HepG2 (cell line): ENCODE measurements around the gene PEX11A. TPM values are rescaled to one million over a fixed set of nuclear protein-coding genes. Genes with fewer than 3 reads are reported as not detected.

ENCODE experiments used
- CENPX ChIP-seq: sonication (generic); formaldehyde crosslinking; IDR thresholded peaks from 2 replicates; pipeline ENCODE4 v1.9.0; 2021; ENCODE audit warnings: mild to moderate bottlenecking, missing genetic modification reagents, moderate library complexity
- CREB1 ChIP-seq, 2 experiments: fragments of 450-650 bp in 1 of 2; IDR thresholded peaks; 2 replicates each; pipeline ENCODE4 v1.6.1; 2016 to 2017; ENCODE audit warnings: control low read depth in 1 of 2, mild to moderate bottlenecking in 1 of 2, missing compliant biosample characterization in 1 of 2, missing genetic modification characterization in 1 of 2
- GLI4 ChIP-seq: sonication (generic); formaldehyde crosslinking; IDR thresholded peaks from 2 replicates; pipeline ENCODE4 v1.5.1; 2020; ENCODE audit warnings: missing genetic modification reagents, mild to moderate bottlenecking, moderate library complexity, borderline replicate concordance
- HDAC6 ChIP-seq: fragments of 200-600 bp; sonication (generic); IDR thresholded peaks from 2 replicates; pipeline ENCODE4 v1.7.0; 2017; ENCODE audit warnings: mild to moderate bottlenecking, antibody characterized with exemption, low read length, low read depth
- KLF15 ChIP-seq: sonication (generic); formaldehyde crosslinking; IDR thresholded peaks from 2 replicates; pipeline ENCODE4 v1.8.1; 2023; ENCODE audit warnings: borderline replicate concordance, mild to moderate bottlenecking, inconsistent platforms, missing genetic modification reagents, mixed read lengths
- MAFK ChIP-seq, 2 experiments: IDR thresholded peaks in 1 of 2; conservative IDR thresholded peaks in 1 of 2; 2 replicates each; pipeline ENCODE4 v1.6.1; 2011; ENCODE audit warnings: improper control_type of control experiment in 2 of 2, low read length in 2 of 2
- MYNN ChIP-seq: sonication (generic); formaldehyde crosslinking; IDR thresholded peaks from 2 replicates; pipeline ENCODE4 v1.4.0; 2020; ENCODE audit warnings: mild to moderate bottlenecking, low read depth, missing genetic modification reagents
- SIX4 ChIP-seq: sonication (generic); formaldehyde crosslinking; IDR thresholded peaks from 2 replicates; pipeline ENCODE4 v1.4.0; 2020; ENCODE audit warnings: missing genetic modification reagents
- SUZ12 ChIP-seq: fragments of 150-350 bp; IDR thresholded peaks from 2 replicates; pipeline ENCODE4 v1.6.1; 2014; ENCODE audit warnings: low read depth, low read length
- ZBTB20 ChIP-seq: sonication (generic); formaldehyde crosslinking; IDR thresholded peaks from 2 replicates; pipeline ENCODE4 v1.8.1; 2023; ENCODE audit warnings: missing genetic modification reagents, low read depth, mild to moderate bottlenecking, borderline replicate concordance
- ZNF713 ChIP-seq: sonication (generic); formaldehyde crosslinking; IDR thresholded peaks from 2 replicates; pipeline ENCODE4 v1.4.0; 2020; ENCODE audit warnings: mild to moderate bottlenecking, missing genetic modification reagents
- ZNF878 ChIP-seq: sonication (generic); formaldehyde crosslinking; IDR thresholded peaks from 2 replicates; pipeline ENCODE4 v1.8.1; 2023; ENCODE audit warnings: mild to moderate bottlenecking, missing genetic modification reagents, moderate library complexity
- polyA plus RNA-seq, 8 experiments: library from polyadenylated mRNA; depleted of rRNA in 3 of 8; stranded (reverse) in 7 of 8; unstranded in 1 of 8; fragments of >200 nt; fragmentation: Illumina TruSeq in 4 of 8; extraction: Trizol in 4 of 8; gene quantifications; 2 replicates each; pipeline versions ENCODE4 v1.2.1 to v1.2.3, GENCODE V29; 2011 to 2016; ENCODE audit warnings: low read depth in 4 of 8, missing spikeins in 1 of 8, mixed read lengths in 1 of 8; ENCODE audit not compliant: insufficient read depth in 1 of 8
- total RNA-seq, 5 experiments: library from RNA; depleted of rRNA; stranded (reverse); fragments of >200 nt; fragmentation: Illumina TruSeq; extraction: Trizol; gene quantifications; 2 replicates each; pipeline ENCODE4 v1.2.3, GENCODE V29; 2016; ENCODE audit warnings: low read depth in 1 of 5
- TF ChIP-seq, protein P1 (sequence below): sonication (generic); formaldehyde crosslinking; IDR thresholded peaks from 2 replicates; pipeline ENCODE4 v1.4.0; 2020; ENCODE audit warnings: mild to moderate bottlenecking, missing genetic modification reagents
- TF ChIP-seq, protein P2 (sequence below): sonication (generic); formaldehyde crosslinking; IDR thresholded peaks from 2 replicates; pipeline ENCODE4 v1.4.0; 2020; ENCODE audit warnings: missing genetic modification reagents, borderline replicate concordance
- TF ChIP-seq, protein P3 (sequence below): sonication (generic); formaldehyde crosslinking; IDR thresholded peaks from 2 replicates; pipeline ENCODE4 v1.8.1; 2022; ENCODE audit warnings: low read depth, mild to moderate bottlenecking, missing genetic modification reagents
- TF ChIP-seq, protein P4 (sequence below): sonication (generic); formaldehyde crosslinking; IDR thresholded peaks from 2 replicates; pipeline ENCODE4 v1.9.0; 2021; ENCODE audit warnings: missing genetic modification reagents, mild to moderate bottlenecking, borderline replicate concordance
- TF ChIP-seq, protein P5 (sequence below): sonication (generic); formaldehyde crosslinking; IDR thresholded peaks from 2 replicates; pipeline ENCODE4 v1.5.0; 2020; ENCODE audit warnings: mild to moderate bottlenecking, missing genetic modification reagents, borderline replicate concordance

Gene PEX11A
- total and polyA plus RNA-seq, 2 of the 13 experiments (the other 11 are each of a cell fraction or from before 2014, with no cell fraction given): 9.9 to 15.1 TPM

DNA sequence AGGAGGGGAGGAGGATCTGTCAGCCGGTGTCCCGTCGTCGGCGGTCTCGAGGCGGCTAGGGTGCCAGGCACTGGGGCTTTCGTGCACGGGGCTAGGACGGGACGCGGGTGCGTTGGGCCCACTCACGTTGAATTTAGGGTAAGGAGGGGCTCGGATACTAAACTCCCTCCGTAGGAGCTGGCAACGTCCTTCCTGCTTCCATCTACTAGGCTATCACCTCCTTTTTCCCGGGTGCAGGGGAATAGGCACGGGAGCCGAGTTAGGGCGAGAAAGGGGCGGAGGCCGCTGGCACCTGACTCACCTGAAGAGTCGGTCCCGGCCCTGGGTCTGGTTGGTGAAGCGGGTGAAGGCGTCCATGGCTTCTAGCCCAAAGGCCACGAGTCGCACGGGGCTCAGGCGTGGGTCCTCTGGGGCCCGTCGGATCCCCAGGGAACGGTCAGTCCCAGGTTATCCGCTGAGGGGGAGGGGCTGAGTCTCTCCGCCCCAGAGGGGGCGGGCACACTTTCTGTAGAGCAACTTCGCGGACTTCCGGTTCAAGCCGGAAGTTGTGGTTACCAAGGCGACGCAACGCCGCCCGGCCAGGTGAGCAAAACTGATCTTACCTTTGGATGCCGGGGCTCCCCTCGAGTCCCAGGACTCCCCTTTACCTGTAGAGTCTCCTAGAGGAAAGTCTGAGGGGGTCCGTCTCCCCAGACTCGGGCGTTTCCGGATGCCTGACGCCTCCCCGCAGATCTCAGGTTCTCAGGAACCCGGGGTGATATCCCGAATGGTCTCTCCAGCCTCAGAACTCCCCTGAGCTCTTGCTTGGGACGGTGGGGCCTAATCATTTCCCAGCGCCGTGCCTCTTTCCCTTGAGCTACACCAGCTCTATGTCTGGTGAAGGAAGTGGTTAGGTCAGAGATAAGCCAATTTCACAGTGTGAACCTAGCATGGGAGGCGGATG, at the start of gene PEX11A, which contains the start of gene WDR93 (continued):
- TF ChIP-seq, protein P1, sequence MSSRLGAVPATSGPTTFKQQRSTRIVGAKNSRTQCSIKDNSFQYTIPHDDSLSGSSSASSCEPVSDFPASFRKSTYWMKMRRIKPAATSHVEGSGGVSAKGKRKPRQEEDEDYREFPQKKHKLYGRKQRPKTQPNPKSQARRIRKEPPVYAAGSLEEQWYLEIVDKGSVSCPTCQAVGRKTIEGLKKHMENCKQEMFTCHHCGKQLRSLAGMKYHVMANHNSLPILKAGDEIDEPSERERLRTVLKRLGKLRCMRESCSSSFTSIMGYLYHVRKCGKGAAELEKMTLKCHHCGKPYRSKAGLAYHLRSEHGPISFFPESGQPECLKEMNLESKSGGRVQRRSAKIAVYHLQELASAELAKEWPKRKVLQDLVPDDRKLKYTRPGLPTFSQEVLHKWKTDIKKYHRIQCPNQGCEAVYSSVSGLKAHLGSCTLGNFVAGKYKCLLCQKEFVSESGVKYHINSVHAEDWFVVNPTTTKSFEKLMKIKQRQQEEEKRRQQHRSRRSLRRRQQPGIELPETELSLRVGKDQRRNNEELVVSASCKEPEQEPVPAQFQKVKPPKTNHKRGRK: no peak
- TF ChIP-seq ZBTB20 (no peak), CENPX (CRISPR knock-in tag) (no peak), ZNF713 (no peak), SIX4 (CRISPR knock-in tag) (no peak), ZNF878 (CRISPR knock-in tag) (no peak), CREB1 (IDR thresholded peaks at IDR 0.05) (no peak), CREB1 (CRISPR knock-in tag; IDR thresholded peaks at IDR 0.05) (no peak), SUZ12 (no peak), HDAC6 (no peak), MAFK (conservative IDR thresholded peaks at IDR 0.05 in 1 of 2, IDR thresholded peaks at IDR 0.05 in 1 of 2; ENCODE audit: low read length in 2 of 2) (no peak), KLF15 (CRISPR knock-in tag) (no peak), GLI4 (no peak), MYNN (CRISPR knock-in tag) (no peak)
- TF ChIP-seq, protein P2, sequence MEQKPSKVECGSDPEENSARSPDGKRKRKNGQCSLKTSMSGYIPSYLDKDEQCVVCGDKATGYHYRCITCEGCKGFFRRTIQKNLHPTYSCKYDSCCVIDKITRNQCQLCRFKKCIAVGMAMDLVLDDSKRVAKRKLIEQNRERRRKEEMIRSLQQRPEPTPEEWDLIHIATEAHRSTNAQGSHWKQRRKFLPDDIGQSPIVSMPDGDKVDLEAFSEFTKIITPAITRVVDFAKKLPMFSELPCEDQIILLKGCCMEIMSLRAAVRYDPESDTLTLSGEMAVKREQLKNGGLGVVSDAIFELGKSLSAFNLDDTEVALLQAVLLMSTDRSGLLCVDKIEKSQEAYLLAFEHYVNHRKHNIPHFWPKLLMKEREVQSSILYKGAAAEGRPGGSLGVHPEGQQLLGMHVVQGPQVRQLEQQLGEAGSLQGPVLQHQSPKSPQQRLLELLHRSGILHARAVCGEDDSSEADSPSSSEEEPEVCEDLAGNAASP: peak; percentile 55; the same call in 1 of the 2 replicates
- TF ChIP-seq, protein P3, sequence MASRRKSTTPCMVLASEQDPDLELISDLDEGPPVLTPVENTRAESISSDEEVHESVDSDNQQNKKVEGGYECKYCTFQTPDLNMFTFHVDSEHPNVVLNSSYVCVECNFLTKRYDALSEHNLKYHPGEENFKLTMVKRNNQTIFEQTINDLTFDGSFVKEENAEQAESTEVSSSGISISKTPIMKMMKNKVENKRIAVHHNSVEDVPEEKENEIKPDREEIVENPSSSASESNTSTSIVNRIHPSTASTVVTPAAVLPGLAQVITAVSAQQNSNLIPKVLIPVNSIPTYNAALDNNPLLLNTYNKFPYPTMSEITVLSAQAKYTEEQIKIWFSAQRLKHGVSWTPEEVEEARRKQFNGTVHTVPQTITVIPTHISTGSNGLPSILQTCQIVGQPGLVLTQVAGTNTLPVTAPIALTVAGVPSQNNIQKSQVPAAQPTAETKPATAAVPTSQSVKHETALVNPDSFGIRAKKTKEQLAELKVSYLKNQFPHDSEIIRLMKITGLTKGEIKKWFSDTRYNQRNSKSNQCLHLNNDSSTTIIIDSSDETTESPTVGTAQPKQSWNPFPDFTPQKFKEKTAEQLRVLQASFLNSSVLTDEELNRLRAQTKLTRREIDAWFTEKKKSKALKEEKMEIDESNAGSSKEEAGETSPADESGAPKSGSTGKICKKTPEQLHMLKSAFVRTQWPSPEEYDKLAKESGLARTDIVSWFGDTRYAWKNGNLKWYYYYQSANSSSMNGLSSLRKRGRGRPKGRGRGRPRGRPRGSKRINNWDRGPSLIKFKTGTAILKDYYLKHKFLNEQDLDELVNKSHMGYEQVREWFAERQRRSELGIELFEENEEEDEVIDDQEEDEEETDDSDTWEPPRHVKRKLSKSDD (CRISPR knock-in tag): no peak; the same call in 1 of the 2 replicates
- TF ChIP-seq, protein P4, sequence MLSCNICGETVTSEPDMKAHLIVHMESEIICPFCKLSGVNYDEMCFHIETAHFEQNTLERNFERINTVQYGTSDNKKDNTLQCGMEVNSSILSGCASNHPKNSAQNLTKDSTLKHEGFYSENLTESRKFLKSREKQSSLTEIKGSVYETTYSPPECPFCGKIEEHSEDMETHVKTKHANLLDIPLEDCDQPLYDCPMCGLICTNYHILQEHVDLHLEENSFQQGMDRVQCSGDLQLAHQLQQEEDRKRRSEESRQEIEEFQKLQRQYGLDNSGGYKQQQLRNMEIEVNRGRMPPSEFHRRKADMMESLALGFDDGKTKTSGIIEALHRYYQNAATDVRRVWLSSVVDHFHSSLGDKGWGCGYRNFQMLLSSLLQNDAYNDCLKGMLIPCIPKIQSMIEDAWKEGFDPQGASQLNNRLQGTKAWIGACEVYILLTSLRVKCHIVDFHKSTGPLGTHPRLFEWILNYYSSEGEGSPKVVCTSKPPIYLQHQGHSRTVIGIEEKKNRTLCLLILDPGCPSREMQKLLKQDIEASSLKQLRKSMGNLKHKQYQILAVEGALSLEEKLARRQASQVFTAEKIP (CRISPR knock-in tag): no peak
- TF ChIP-seq, protein P5, sequence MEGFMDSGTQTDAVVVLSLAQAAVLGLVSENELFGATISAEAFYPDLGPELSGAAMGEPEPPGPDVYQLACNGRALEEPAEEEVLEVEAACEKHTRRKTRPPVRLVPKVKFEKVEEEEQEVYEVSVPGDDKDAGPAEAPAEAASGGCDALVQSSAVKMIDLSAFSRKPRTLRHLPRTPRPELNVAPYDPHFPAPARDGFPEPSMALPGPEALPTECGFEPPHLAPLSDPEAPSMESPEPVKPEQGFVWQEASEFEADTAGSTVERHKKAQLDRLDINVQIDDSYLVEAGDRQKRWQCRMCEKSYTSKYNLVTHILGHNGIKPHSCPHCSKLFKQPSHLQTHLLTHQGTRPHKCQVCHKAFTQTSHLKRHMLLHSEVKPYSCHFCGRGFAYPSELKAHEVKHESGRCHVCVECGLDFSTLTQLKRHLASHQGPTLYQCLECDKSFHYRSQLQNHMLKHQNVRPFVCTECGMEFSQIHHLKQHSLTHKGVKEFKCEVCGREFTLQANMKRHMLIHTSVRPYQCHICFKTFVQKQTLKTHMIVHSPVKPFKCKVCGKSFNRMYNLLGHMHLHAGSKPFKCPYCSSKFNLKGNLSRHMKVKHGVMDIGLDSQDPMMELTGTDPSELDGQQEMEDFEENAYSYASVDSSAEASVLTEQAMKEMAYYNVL (CRISPR knock-in tag): no peak
